ENCODE data around the gene INPP5A. TPM values are rescaled to one million over a fixed set of nuclear protein-coding genes. Genes with fewer than 3 reads are reported as not detected.

INPP5A gene
- total RNA-seq, 1 donor from 2014 or later = 41.0 TPM

DNA sequence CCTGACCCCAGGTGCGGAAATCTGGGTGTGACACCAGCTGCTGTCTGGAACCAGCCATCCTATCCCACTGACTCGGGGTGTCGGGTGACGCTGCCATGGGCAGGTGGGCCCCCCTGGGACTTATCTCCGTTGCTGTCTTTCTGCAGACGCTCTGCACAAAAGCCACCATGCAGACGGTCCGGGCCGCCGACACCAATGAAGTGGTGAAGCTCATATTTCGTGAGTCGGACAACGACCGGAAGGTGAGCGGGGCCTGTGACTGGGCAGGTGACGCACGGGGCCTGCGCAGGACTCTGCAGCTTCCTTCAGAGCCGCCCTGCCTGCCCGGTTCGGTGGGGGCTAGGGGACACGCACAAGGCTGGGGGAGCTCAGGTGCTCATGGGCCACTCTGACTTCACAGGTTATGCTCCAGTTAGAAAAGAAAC is 211.8 kb downstream of the INPP5A start:
- TF ChIP-seq, protein P1, sequence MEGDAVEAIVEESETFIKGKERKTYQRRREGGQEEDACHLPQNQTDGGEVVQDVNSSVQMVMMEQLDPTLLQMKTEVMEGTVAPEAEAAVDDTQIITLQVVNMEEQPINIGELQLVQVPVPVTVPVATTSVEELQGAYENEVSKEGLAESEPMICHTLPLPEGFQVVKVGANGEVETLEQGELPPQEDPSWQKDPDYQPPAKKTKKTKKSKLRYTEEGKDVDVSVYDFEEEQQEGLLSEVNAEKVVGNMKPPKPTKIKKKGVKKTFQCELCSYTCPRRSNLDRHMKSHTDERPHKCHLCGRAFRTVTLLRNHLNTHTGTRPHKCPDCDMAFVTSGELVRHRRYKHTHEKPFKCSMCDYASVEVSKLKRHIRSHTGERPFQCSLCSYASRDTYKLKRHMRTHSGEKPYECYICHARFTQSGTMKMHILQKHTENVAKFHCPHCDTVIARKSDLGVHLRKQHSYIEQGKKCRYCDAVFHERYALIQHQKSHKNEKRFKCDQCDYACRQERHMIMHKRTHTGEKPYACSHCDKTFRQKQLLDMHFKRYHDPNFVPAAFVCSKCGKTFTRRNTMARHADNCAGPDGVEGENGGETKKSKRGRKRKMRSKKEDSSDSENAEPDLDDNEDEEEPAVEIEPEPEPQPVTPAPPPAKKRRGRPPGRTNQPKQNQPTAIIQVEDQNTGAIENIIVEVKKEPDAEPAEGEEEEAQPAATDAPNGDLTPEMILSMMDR (IDR thresholded peaks at IDR 0.05; ENCODE audit: unreplicated experiment) = no peak
- no peaks in the 10 kb centered on the region for H3K9me3 Mint-ChIP-seq
- no peak overlapping the region for H3K4me3 Mint-ChIP-seq
- no peak overlapping the region for H3K27ac Mint-ChIP-seq
- H3K27me3 Mint-ChIP-seq (ENCODE audit: low read depth) = no peaks in the 10 kb centered on the region
- no peaks in the 10 kb centered on the region for H3K4me1 Mint-ChIP-seq
- DNase-seq (ENCODE audit: low spot score in 2 of 2, unreplicated experiment in 2 of 2) = no peak
- peaks cover 10% of the 10 kb centered on the region for H3K36me3 Mint-ChIP-seq

DNA sequence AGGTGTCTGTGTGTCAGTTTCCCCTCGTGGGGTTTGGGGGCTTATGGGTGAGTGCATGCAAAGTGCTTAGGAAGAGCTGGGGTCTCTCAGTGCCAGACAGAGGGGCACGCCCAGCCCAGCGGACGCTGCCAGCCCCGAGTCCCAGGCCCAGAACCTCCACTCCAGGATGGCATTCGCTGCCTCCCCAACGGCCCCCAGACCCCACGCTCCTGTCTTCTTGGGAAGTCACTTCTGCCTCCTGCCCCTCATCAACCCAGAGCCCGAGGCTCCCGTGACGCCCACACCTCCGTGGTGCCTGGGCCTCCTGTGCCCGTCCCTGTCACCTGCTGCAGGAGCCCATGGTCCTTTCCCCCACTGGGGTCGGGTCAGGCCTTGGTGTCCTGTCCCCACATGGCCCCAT is 213.3 kb downstream of the INPP5A start:
- Mint-ChIP-seq H3K27ac (no peak overlapping the region), H3K4me3 (no peak overlapping the region), H3K9me3 (peaks cover 6% of the 10 kb centered on the region), H3K27me3 (ENCODE audit: low read depth) (no peaks in the 10 kb centered on the region), H3K36me3 (peaks cover 24% of the 10 kb centered on the region), H3K4me1 (no peaks in the 10 kb centered on the region)
- TF ChIP-seq, protein P1 (IDR thresholded peaks at IDR 0.05; ENCODE audit: unreplicated experiment) = no peak
- DNase-seq (ENCODE audit: low spot score in 2 of 2, unreplicated experiment in 2 of 2) = no peak

DNA sequence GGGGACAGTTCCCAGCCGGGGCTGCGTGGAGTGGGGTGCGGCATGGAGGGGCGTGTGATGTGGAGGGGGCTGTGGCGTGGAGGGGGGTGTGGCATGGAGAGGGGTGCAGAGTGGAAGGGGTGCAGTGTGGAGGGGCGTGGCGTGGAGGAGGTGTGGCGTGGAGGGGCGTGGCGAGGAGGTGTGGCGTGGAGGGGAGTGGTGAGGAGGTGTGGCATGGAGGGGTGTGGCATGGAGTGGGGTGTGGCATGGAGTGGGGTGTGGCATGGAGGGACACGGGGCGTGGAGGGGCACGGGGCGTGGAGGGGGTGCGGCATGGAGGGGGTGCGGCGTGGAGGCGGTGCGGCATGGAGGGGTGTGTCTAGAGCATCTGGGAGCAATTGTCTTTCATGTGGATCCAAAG is 214.8 kb downstream of the INPP5A start:
- Mint-ChIP-seq H3K9me3 (peaks cover 6% of the 10 kb centered on the region), H3K4me3 (no peak overlapping the region), H3K27ac (no peak overlapping the region), H3K27me3 (ENCODE audit: low read depth) (no peaks in the 10 kb centered on the region), H3K36me3 (peaks cover 35% of the 10 kb centered on the region), H3K4me1 (no peaks in the 10 kb centered on the region)
- TF ChIP-seq, protein P1 (IDR thresholded peaks at IDR 0.05; ENCODE audit: unreplicated experiment) = no peak
- no peak for DNase-seq (ENCODE audit: low spot score in 2 of 2, unreplicated experiment in 2 of 2)

DNA sequence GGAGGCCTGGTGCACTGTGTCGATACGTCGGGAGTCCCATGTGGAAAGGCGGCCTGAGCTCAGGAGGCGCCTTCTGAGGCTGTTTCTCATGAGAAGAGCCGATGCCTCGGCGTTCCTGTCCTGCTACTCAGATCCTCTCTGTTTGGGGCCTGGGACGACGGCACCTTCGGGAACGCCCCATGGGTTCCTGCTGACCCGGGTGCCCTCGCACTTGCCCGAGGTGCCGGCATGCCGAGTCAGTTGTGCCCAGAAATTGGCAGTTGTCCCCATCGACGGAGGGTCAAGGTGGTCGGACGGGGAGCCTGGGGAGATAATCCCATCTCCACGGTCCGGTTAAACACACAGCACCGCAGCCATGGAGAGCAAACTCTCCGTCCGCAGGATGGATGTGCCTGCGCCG is 215.4 kb downstream of the INPP5A start:
- Mint-ChIP-seq H3K27ac (no peak overlapping the region), H3K9me3 (peaks cover 6% of the 10 kb centered on the region), H3K27me3 (ENCODE audit: low read depth) (no peaks in the 10 kb centered on the region), H3K36me3 (peaks cover 37% of the 10 kb centered on the region), H3K4me1 (no peaks in the 10 kb centered on the region), H3K4me3 (no peak overlapping the region)
- DNase-seq (ENCODE audit: low spot score in 2 of 2, unreplicated experiment in 2 of 2) = no peak
- TF ChIP-seq, protein P1 (IDR thresholded peaks at IDR 0.05; ENCODE audit: unreplicated experiment) = no peak

DNA sequence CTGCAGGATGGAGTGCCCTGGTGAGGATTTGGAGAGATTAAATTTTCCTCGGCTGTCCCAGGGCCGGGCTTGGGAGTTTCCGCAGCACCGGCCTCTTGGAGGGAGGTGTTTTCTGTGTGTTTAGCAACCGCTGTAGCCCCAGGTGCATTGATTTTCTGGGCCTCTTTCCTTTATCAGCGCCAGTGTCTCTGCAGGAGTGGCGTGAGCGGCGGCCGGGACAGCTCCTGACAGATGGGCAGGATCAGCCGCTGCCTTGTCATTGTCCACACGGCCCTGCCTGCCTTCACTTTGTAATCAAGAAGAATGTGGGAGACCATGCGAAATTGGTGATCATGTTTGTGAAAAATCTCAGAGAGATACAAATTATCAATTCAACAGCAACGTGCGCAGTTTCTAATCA is 216.0 kb downstream of the INPP5A start:
- H3K27ac Mint-ChIP-seq = no peak overlapping the region
- H3K27me3 Mint-ChIP-seq (ENCODE audit: low read depth) = no peaks in the 10 kb centered on the region

More for the DNA sequence above, 216.0 kb downstream of the INPP5A start:
- TF ChIP-seq, protein P1 (IDR thresholded peaks at IDR 0.05; ENCODE audit: unreplicated experiment) = no peak
- H3K4me1 Mint-ChIP-seq = no peaks in the 10 kb centered on the region
- no peak for DNase-seq (ENCODE audit: low spot score in 2 of 2, unreplicated experiment in 2 of 2)
- H3K4me3 Mint-ChIP-seq = no peak overlapping the region
- peaks cover 37% of the 10 kb centered on the region for H3K36me3 Mint-ChIP-seq
- H3K9me3 Mint-ChIP-seq = peaks cover 6% of the 10 kb centered on the region

Data from mesothelial cell of epicardium (in vitro differentiated cells).